ENCODE measurements around the gene RALGPS2. TPM values are rescaled to one million over a fixed set of nuclear protein-coding genes. Genes with fewer than 3 reads are reported as not detected.

Gene RALGPS2
- total RNA-seq, 1 donor from 2014 or later = 7.5 TPM

DNA sequence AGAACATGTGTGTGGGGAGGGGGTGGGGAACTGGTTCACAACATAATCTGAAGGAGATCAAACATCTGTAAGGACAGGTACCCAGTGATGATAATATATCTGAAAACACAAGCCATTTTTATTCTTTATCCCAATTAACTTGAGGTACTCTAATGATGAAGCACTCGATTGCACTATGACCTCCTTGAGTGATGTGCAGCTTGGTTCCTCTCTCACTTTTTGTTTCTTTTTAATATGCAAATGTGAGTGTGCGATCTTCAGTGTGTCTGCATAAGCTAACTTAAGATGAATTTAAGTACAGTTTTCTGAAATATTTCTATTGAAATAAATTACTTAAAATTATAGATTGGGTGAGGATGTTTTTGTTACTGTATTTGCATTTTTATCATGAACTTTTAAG, 196.5 kb downstream of the RALGPS2 start:
- Histone ChIP-seq H3K4me1 (peaks cover 31% of the 10 kb centered on the region), H3K27me3 (ENCODE audit: low read depth) (no peaks in the 10 kb centered on the region), H3K9me3 (replicated peaks) (peaks cover 22% of the 10 kb centered on the region), H3K27ac (replicated peaks) (no peak overlapping the region), H3K36me3 (no peaks in the 10 kb centered on the region), H3K4me3 (no peak overlapping the region)
- intact Hi-C loops (cut with micrococcal nuclease) = no loop called here
- TF ChIP-seq, protein P1, sequence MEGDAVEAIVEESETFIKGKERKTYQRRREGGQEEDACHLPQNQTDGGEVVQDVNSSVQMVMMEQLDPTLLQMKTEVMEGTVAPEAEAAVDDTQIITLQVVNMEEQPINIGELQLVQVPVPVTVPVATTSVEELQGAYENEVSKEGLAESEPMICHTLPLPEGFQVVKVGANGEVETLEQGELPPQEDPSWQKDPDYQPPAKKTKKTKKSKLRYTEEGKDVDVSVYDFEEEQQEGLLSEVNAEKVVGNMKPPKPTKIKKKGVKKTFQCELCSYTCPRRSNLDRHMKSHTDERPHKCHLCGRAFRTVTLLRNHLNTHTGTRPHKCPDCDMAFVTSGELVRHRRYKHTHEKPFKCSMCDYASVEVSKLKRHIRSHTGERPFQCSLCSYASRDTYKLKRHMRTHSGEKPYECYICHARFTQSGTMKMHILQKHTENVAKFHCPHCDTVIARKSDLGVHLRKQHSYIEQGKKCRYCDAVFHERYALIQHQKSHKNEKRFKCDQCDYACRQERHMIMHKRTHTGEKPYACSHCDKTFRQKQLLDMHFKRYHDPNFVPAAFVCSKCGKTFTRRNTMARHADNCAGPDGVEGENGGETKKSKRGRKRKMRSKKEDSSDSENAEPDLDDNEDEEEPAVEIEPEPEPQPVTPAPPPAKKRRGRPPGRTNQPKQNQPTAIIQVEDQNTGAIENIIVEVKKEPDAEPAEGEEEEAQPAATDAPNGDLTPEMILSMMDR (IDR thresholded peaks at IDR 0.05; ENCODE audit: borderline replicate concordance) = no peak
- DNase-seq = no peak

DNA sequence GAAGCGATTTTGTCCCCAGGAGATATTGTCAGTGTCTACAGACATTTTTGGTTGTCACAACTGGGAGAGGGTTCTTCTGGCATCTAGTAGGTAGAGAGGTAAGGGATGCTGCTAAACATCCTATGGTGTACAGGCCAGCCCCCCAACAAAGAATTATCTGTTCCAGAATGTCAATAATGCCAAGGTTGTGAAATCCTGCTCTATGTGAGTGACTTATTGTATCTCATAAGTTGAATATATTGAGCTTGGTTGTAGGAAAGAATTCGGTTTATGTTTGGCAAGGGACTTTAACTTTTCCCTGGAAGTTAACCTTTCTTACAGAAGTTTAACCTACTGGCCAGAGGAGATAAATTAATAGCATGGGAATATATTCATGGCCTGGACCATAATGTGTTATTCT, 198.5 kb downstream of the RALGPS2 start:
- H3K9me3 ChIP-seq (replicated peaks) = peaks cover 22% of the 10 kb centered on the region
- TF ChIP-seq, protein P1 (IDR thresholded peaks at IDR 0.05; ENCODE audit: borderline replicate concordance) = no peak
- no peak for DNase-seq
- no peaks in the 10 kb centered on the region for H3K27me3 ChIP-seq (ENCODE audit: low read depth)
- intact Hi-C loops (cut with micrococcal nuclease) = no loop called here
- no peaks in the 10 kb centered on the region for H3K36me3 ChIP-seq
- no peak overlapping the region for H3K4me3 ChIP-seq
- H3K4me1 ChIP-seq = peaks cover 38% of the 10 kb centered on the region
- no peak overlapping the region for H3K27ac ChIP-seq (replicated peaks)

DNA sequence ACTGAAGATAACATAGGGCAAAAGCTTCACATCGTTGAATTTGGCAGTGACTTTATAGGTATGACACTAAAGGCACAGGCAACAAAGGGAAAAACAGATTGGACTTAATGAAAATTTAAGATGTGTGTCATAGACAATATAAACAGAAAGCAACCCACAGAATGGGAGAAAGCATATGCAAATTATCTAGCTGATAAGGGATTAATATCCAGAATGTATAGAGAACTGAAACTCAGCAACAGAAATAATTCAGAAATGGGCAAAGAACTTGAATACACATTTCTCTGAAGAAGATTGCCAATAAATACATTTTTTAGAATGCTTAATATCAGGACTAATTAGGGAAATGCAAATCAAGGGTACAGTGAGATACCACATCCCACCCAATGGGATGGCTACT, 201.0 kb downstream of the RALGPS2 start:
- no peaks in the 10 kb centered on the region for H3K36me3 ChIP-seq
- no peak overlapping the region for H3K4me3 ChIP-seq
- H3K27me3 ChIP-seq (ENCODE audit: low read depth) = no peaks in the 10 kb centered on the region
- no peak overlapping the region for H3K27ac ChIP-seq (replicated peaks)
- H3K4me1 ChIP-seq = peaks cover 35% of the 10 kb centered on the region
- intact Hi-C loops (cut with micrococcal nuclease) = no loop called here
- TF ChIP-seq, protein P1 (IDR thresholded peaks at IDR 0.05; ENCODE audit: borderline replicate concordance) = no peak
- peaks cover 22% of the 10 kb centered on the region for H3K9me3 ChIP-seq (replicated peaks)
- DNase-seq = no peak

DNA sequence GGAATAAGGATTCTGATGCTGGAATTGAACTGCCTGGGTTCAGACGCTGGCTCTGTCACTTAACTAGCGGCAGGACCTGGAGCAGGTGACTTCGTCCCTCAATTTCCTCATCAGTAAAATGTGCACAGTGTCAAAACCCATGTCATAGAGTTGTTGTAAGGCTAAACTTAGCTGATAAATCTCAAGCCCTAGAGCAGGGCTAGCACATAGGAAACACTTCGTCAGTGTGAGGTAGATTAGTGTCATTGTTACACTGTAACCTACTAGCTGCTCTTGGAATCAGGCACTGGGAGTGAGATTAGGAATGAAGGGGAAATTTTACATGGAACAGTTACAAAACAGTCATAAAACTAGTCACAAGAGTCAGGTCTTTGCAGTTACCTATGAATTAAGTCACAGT, 202.0 kb downstream of the RALGPS2 start:
- no peaks in the 10 kb centered on the region for H3K36me3 ChIP-seq
- DNase-seq = no peak
- H3K27ac ChIP-seq (replicated peaks) = peak overlapping the region; percentile 89
- TF ChIP-seq, protein P1 (IDR thresholded peaks at IDR 0.05; ENCODE audit: borderline replicate concordance) = no peak
- H3K4me3 ChIP-seq = no peak overlapping the region
- H3K4me1 ChIP-seq = peaks cover 44% of the 10 kb centered on the region
- intact Hi-C loops (cut with micrococcal nuclease) = no loop called here
- H3K27me3 ChIP-seq (ENCODE audit: low read depth) = no peaks in the 10 kb centered on the region
- H3K9me3 ChIP-seq (replicated peaks) = peaks cover 22% of the 10 kb centered on the region

DNA sequence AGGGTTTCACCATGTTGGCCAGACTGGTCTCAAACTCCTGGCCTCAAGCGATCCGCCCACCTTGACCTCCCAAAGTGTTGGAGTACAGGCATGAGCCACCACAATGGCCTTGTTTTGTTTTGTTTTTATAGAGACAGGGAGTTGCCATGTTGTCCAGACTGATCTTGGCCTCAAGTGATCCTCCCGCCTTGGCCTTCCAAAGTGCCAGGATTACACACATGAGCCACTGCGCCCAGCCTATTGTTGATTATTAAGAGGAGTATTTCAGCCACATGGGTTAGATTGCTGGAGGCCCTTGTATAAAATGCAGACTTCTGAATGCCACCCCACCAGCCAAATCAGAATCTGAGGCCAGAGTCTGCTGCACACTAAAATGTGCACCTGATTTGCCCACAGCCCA, 203.0 kb downstream of the RALGPS2 start:
- DNase-seq = no peak
- H3K27ac ChIP-seq (replicated peaks) = peak overlapping the region; percentile 89
- intact Hi-C loops (cut with micrococcal nuclease) = no loop called here
- H3K9me3 ChIP-seq (replicated peaks) = peaks cover 22% of the 10 kb centered on the region
- peaks cover 54% of the 10 kb centered on the region for H3K4me1 ChIP-seq
- no peaks in the 10 kb centered on the region for H3K27me3 ChIP-seq (ENCODE audit: low read depth)
- H3K4me3 ChIP-seq = no peak overlapping the region
- TF ChIP-seq, protein P1 (IDR thresholded peaks at IDR 0.05; ENCODE audit: borderline replicate concordance) = no peak
- H3K36me3 ChIP-seq = no peaks in the 10 kb centered on the region

DNA sequence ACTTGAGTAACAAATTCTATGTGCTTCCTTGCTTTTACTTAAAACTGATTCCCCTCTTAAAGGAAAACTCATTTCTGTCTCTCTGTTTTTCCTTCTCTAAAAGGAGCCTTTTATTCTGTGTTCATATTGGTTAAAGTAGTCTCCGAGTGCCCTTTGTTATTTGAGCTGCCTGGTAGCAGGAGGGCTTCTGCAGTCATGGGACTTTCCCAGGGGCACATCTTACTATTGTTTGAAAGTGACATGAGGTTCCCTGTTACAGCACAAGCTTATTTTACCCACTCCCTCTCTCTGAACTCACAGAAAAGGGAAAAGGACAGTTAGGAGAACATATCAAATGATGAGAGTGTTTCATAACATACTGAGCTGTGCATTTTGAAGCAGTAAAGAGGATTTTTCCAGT, 203.9 kb downstream of the RALGPS2 start:
- TF ChIP-seq, protein P1 (IDR thresholded peaks at IDR 0.05; ENCODE audit: borderline replicate concordance) = no peak
- intact Hi-C loops (cut with micrococcal nuclease) = no loop called here
- H3K4me3 ChIP-seq = no peak overlapping the region
- peak overlapping the region; percentile 89 for H3K27ac ChIP-seq (replicated peaks)
- H3K27me3 ChIP-seq (ENCODE audit: low read depth) = no peaks in the 10 kb centered on the region
- DNase-seq = no peak
- H3K9me3 ChIP-seq (replicated peaks) = peaks cover 17% of the 10 kb centered on the region
- H3K4me1 ChIP-seq = peaks cover 64% of the 10 kb centered on the region
- H3K36me3 ChIP-seq = no peaks in the 10 kb centered on the region

Data from left ventricle myocardium inferior (tissue), 1 donor.